Measurements from ENCODE around the gene APOA5. TPM values are rescaled to one million over a fixed set of nuclear protein-coding genes. Genes with fewer than 3 reads are reported as not detected.

Gene APOA5
- polyA plus RNA-seq, 1 donor from 2014 or later, result not detected

GRCh38 chr11:116787436-116787785 is 4.3 kb downstream of the APOA5 start:
- peak overlapping the region; percentile 91 for H3K4me3 ChIP-seq (ENCODE audit: low read length)
- no peaks in the 10 kb centered on the region for H3K27me3 ChIP-seq (ENCODE audit: insufficient read depth, low read depth, low read length)
- TF ChIP-seq EZH2 (IDR thresholded peaks at IDR 0.05; ENCODE audit: borderline replicate concordance, insufficient read depth, low read length, poor library complexity, severe bottlenecking) (no peak), SMC3 (conservative IDR thresholded peaks at IDR 0.05; ENCODE audit: poor library complexity) (no peak), RAD21 (conservative IDR thresholded peaks at IDR 0.05) (no peak), EP300 (conservative IDR thresholded peaks at IDR 0.05; ENCODE audit: poor library complexity, severe bottlenecking) (no peak), MXI1 (conservative IDR thresholded peaks at IDR 0.05; ENCODE audit: poor library complexity, severe bottlenecking) (no peak), CTCF (IDR thresholded peaks at IDR 0.05; ENCODE audit: poor library complexity, severe bottlenecking) (no peak), TAF1 (IDR thresholded peaks at IDR 0.05; ENCODE audit: low read depth) (no peak), POLR2AphosphoS5 (IDR thresholded peaks at IDR 0.05) (no peak)
- TF ChIP-seq, protein P1, sequence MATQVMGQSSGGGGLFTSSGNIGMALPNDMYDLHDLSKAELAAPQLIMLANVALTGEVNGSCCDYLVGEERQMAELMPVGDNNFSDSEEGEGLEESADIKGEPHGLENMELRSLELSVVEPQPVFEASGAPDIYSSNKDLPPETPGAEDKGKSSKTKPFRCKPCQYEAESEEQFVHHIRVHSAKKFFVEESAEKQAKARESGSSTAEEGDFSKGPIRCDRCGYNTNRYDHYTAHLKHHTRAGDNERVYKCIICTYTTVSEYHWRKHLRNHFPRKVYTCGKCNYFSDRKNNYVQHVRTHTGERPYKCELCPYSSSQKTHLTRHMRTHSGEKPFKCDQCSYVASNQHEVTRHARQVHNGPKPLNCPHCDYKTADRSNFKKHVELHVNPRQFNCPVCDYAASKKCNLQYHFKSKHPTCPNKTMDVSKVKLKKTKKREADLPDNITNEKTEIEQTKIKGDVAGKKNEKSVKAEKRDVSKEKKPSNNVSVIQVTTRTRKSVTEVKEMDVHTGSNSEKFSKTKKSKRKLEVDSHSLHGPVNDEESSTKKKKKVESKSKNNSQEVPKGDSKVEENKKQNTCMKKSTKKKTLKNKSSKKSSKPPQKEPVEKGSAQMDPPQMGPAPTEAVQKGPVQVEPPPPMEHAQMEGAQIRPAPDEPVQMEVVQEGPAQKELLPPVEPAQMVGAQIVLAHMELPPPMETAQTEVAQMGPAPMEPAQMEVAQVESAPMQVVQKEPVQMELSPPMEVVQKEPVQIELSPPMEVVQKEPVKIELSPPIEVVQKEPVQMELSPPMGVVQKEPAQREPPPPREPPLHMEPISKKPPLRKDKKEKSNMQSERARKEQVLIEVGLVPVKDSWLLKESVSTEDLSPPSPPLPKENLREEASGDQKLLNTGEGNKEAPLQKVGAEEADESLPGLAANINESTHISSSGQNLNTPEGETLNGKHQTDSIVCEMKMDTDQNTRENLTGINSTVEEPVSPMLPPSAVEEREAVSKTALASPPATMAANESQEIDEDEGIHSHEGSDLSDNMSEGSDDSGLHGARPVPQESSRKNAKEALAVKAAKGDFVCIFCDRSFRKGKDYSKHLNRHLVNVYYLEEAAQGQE (IDR thresholded peaks at IDR 0.05; ENCODE audit: borderline replicate concordance), result no peak
- no peaks in the 10 kb centered on the region for H4K20me1 ChIP-seq (ENCODE audit: insufficient read depth)
- peak overlapping the region; percentile 82 for H3K9ac ChIP-seq (ENCODE audit: low read length)
- H3F3A ChIP-seq (ENCODE audit: insufficient read depth, low read length, poor library complexity, severe bottlenecking), result no peaks in the 10 kb centered on the region
- H3K9me3 ChIP-seq (ENCODE audit: low read length), result no peaks in the 10 kb centered on the region
- H3K9me2 ChIP-seq (ENCODE audit: insufficient read depth, low read length), result no peaks in the 10 kb centered on the region
- peak overlapping the region; percentile 99 for H3K4me2 ChIP-seq (ENCODE audit: low read length)
- H2AFZ ChIP-seq (ENCODE audit: low read depth, low read length), result peak overlapping the region; percentile 97
- no peaks in the 10 kb centered on the region for H3K36me3 ChIP-seq (ENCODE audit: insufficient read depth, low read length)
- peak overlapping the region; percentile 41 for H3K27ac ChIP-seq (ENCODE audit: low read length)
- H3K79me2 ChIP-seq (replicated peaks; ENCODE audit: insufficient read depth, low read length), result peaks cover 12% of the 10 kb centered on the region

DNA sequence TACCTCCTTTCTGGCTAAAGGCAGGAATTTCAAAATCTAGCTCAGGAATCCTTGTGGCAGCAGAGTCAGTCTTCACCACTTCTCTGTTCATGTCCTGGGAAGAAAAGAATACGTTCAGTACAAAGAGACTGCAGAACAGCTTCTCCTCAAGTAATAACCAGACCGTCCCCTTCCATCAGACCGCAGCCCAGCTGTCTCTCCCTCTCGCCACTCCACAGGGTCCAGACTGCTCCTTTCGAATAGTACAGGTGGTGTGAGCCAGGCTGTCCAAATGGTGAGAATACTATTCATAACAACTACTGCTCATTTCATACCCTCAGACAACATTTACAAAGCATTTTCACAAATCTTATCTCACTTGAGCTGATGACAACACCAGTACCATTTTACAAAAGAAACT is 4.7 kb downstream of the APOA5 start:
- peak overlapping the region; percentile 82 for H3K9ac ChIP-seq (ENCODE audit: low read length)
- TF ChIP-seq EZH2 (IDR thresholded peaks at IDR 0.05; ENCODE audit: borderline replicate concordance, insufficient read depth, low read length, poor library complexity, severe bottlenecking) (no peak), TAF1 (IDR thresholded peaks at IDR 0.05; ENCODE audit: low read depth) (no peak), MXI1 (conservative IDR thresholded peaks at IDR 0.05; ENCODE audit: poor library complexity, severe bottlenecking) (no peak)
- TF ChIP-seq, protein P1 (IDR thresholded peaks at IDR 0.05; ENCODE audit: borderline replicate concordance), result no peak
- peaks cover 12% of the 10 kb centered on the region for H3K79me2 ChIP-seq (replicated peaks; ENCODE audit: insufficient read depth, low read length)
- H4K20me1 ChIP-seq (ENCODE audit: insufficient read depth), result no peaks in the 10 kb centered on the region
- H3K9me3 ChIP-seq (ENCODE audit: low read length), result no peaks in the 10 kb centered on the region
- no peaks in the 10 kb centered on the region for H3K9me2 ChIP-seq (ENCODE audit: insufficient read depth, low read length)
- H3K27ac ChIP-seq (ENCODE audit: low read length), result peak overlapping the region; percentile 41
- H3F3A ChIP-seq (ENCODE audit: insufficient read depth, low read length, poor library complexity, severe bottlenecking), result no peaks in the 10 kb centered on the region
- peak overlapping the region; percentile 91 for H3K4me3 ChIP-seq (ENCODE audit: low read length)
- no peaks in the 10 kb centered on the region for H3K27me3 ChIP-seq (ENCODE audit: insufficient read depth, low read depth, low read length)
- H2AFZ ChIP-seq (ENCODE audit: low read depth, low read length), result peak overlapping the region; percentile 97
- peak overlapping the region; percentile 99 for H3K4me2 ChIP-seq (ENCODE audit: low read length)
- no peaks in the 10 kb centered on the region for H3K36me3 ChIP-seq (ENCODE audit: insufficient read depth, low read length)
